Heart left ventricle (tissue), 16 donors: Measurements from ENCODE around the gene SYCN. TPM values are rescaled to one million over a fixed set of nuclear protein-coding genes. Genes with fewer than 3 reads are reported as not detected.

ENCODE experiments used
- ATAC-seq, 4 donors: fragments of 200-7000 bp; cut with Tn5 transposase; one replicate each; pipeline ENCODE4 v1.9.1; 2020 to 2022; ENCODE audit warnings: moderate library complexity in 4 of 4, mild to moderate bottlenecking in 3 of 4, moderate number of reproducible peaks in 1 of 4
- DNase-seq, 5 donors: peaks; one replicate each; pipeline ENCODE4 v3.0.0-alpha.2; 2020
- H3K27ac ChIP-seq, 12 donors: fragments of 200-600 bp; sonication (generic) in 4 of 12; one replicate each; pipeline versions ENCODE4 v1.5.0 to v1.8.0; 2016 to 2022; ENCODE audit warnings: mild to moderate bottlenecking in 2 of 12
- H3K27me3 ChIP-seq, 9 donors: fragments of 200-600 bp; sonication (generic) in 2 of 9; one replicate each; pipeline versions ENCODE4 v1.5.1 to v1.8.0; 2016 to 2022; ENCODE audit warnings: mild to moderate bottlenecking in 3 of 9
- H3K36me3 ChIP-seq, 9 donors: fragments of 200-600 bp; sonication (generic) in 2 of 9; one replicate each; pipeline versions ENCODE4 v1.5.0 to v1.8.0; 2018 to 2022; ENCODE audit warnings: mild to moderate bottlenecking in 2 of 9
- H3K4me1 ChIP-seq, 12 donors: fragments of 200-600 bp; sonication (generic) in 4 of 12; one replicate each; pipeline versions ENCODE4 v1.5.0 to v1.8.0; 2016 to 2022; ENCODE audit warnings: mild to moderate bottlenecking in 3 of 12
- H3K4me3 ChIP-seq, 12 donors: fragments of 200-600 bp; sonication (generic) in 4 of 12; one replicate each; pipeline versions ENCODE4 v1.5.0 to v1.8.0; 2017 to 2022; ENCODE audit warnings: mild to moderate bottlenecking in 9 of 12, moderate library complexity in 4 of 12
- H3K9me3 ChIP-seq, 12 donors: fragments of 200-600 bp; sonication (generic) in 4 of 12; one replicate each; pipeline versions ENCODE4 v1.5.0 to v1.8.0; 2016 to 2022; ENCODE audit warnings: mild to moderate bottlenecking in 1 of 12
- POLR2A ChIP-seq, 2 donors: fragments of 450-650 bp; IDR thresholded peaks; one replicate each; pipeline ENCODE4 v1.6.1; 2017; ENCODE audit warnings: antibody characterized with exemption in 2 of 2, mild to moderate bottlenecking in 2 of 2, moderate library complexity in 2 of 2
- WGBS, 4 donors: extraction: QIAGEN DNeasy Blood & Tissue Kit in 2 of 4; methylation state at CpG; one replicate each; pipeline versions ENCODE4 v1.1.5 to v1.1.7; 2013 to 2018; 5-methylcytosine and 5-hydroxymethylcytosine counted together
- intact Hi-C, 10 donors: fragments of 100-400 bp; cut with DNase I; formaldehyde crosslinking; loops; one replicate each; pipeline versions ENCODE4 v1.11.1 to v1.14.2; 2022
- polyA plus RNA-seq, 2 donors: library from polyadenylated mRNA; stranded (reverse); fragments of 200-250 nt; gene quantifications; one replicate each; pipeline ENCODE4 v1.2.3, GENCODE V29; 2013
- total RNA-seq, 9 donors: library from RNA; depleted of rRNA in 2 of 9; stranded (reverse); fragments of >200 nt in 2 of 9; fragmentation: NEBNext Ultra II Directional in 3 of 9; extraction: Animal tissue kit (Norgen Biotek cat#: 25700) in 3 of 9; gene quantifications; one replicate each; pipeline versions ENCODE4 v1.1.0 to v1.2.4, GENCODE V29; 2016 to 2023
- TF ChIP-seq, protein P1 (sequence below), 12 donors: fragments of 200-600 bp; sonication (generic) in 4 of 12; IDR thresholded peaks; one replicate each; pipeline versions ENCODE4 v1.5.0 to v1.8.0; 2018 to 2022; ENCODE audit warnings: antibody characterized with exemption in 12 of 12, mild to moderate bottlenecking in 5 of 12
- donor health status: ischemic (EF 13 %, LVEDD 7.1; RV severe dilation, severe dysfunction).
- donor health status: healthy with polysubstance abuse.
- donor health status: DM: no; HTN: yes; CAD: no.
- donor health status: DM: no; HTN: no; CAD: no.
- donor health status: ischemic (EF 25% LVEDD 6.9; RV normal size, moderate dysfunction).
- donor health status: ischemic (EF 25% LVEDD 5.7; RV mildly dilated, moderate dysfunction).
- donor health status: healthy.
- donor health status: DM: yes; HTN: yes; CAD: no.
- donor health status: ischemic (EF 35%, LVEDD 5.7; RV mildly dilated, moderate dysfunction).
- donor health status: nonischemic (EF 11% LVEDD 7.7; RV severe dilation, severe dysfunction).
- donor health status: DM: yes; HTN: yes; CAD: no.
- donor health status: PGD.
- donor health status: ischemic (EF 29% LVEDD 5.4; RV normal size, mild dysfunction).
- donor health status: nonischemic (EF 23%, LVEDD 6.1; RV moderate dilation, normal function).

Gene SYCN
- total and polyA plus RNA-seq, 11 donors: 0.77 TPM; not detected in 10

DNA sequence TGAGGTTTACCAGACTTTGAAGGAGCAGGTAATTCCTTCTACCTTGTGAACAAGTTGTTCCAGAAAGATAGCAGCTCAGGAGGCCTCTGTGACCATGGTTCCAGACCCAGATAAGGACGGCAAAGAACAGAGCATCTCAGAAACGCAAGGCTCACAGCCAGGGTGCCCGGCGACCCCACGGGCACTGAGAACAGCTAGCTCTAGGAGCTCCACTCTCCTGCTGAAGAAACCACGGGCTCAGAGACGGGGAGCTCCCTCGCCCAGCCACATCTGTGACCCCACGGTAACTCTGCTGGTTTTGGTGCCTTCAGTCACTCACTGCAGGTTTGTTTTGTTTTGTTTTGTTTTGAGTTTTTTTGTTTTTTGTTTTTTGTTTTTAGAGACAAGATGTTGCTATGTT is 23.3 kb downstream of the SYCN start:
- WGBS, 4 donors: 81 to 86% (median 84%) methylated on average over 9 of the region's 9 CpGs
- intact Hi-C loops: loop anchor here in 1 of 10 donors (10.0 kb wide), 1 partner anchor 56 kb away; the partner anchor contains the start of gene PAK4
- Histone ChIP-seq H3K9me3 (no peaks in the 10 kb centered on the region), H3K4me3 (no peak overlapping the region), H3K36me3 (peaks cover 0 to 38% (median 10%) of the 10 kb centered on the region in 9 donors), H3K27ac (no peak overlapping the region), H3K4me1 (no peaks in the 10 kb centered on the region), H3K27me3 (no peaks in the 10 kb centered on the region)
- DNase-seq (no peak), ATAC-seq (no peak)
- no peak for TF ChIP-seq POLR2A (IDR thresholded peaks at IDR 0.05)
- TF ChIP-seq, protein P1, sequence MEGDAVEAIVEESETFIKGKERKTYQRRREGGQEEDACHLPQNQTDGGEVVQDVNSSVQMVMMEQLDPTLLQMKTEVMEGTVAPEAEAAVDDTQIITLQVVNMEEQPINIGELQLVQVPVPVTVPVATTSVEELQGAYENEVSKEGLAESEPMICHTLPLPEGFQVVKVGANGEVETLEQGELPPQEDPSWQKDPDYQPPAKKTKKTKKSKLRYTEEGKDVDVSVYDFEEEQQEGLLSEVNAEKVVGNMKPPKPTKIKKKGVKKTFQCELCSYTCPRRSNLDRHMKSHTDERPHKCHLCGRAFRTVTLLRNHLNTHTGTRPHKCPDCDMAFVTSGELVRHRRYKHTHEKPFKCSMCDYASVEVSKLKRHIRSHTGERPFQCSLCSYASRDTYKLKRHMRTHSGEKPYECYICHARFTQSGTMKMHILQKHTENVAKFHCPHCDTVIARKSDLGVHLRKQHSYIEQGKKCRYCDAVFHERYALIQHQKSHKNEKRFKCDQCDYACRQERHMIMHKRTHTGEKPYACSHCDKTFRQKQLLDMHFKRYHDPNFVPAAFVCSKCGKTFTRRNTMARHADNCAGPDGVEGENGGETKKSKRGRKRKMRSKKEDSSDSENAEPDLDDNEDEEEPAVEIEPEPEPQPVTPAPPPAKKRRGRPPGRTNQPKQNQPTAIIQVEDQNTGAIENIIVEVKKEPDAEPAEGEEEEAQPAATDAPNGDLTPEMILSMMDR (IDR thresholded peaks at IDR 0.05): no peak

DNA sequence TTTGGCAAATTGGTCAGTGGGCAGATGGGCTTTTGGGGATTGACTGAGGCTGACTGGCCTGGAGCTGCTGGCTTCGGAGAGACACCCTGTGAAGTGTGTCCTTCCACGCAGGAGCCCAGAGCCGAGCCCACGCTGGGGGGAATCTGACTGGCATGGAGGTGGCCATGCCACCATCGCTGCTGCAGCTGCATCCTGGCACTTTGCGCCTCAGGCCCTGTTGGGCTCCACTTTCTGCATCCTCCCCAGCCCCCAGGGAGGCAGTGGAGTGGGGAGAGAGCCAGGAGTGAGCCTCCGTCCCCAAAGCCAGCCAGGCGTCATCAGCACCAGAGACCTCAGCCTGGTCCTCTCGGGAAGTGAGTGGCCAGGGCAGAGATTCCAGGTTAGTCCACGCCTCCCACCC is 24.3 kb downstream of the SYCN start:
- no peaks in the 10 kb centered on the region for H3K9me3 ChIP-seq
- intact Hi-C loops: loop anchor here in 1 of 10 donors (10.0 kb wide), 1 partner anchor 55 kb away; the partner anchor contains the start of gene PAK4
- H3K27me3 ChIP-seq: no peaks in the 10 kb centered on the region
- no peak for TF ChIP-seq POLR2A (IDR thresholded peaks at IDR 0.05)
- TF ChIP-seq, protein P1 (IDR thresholded peaks at IDR 0.05): no peak
- no peaks in the 10 kb centered on the region for H3K4me1 ChIP-seq
- H3K27ac ChIP-seq: no peak overlapping the region
- ATAC-seq (no peak), DNase-seq (no peak)
- WGBS, 4 donors: 92 to 96% (median 94%) methylated on average over 10 of the region's 10 CpGs
- H3K36me3 ChIP-seq: peaks cover 0 to 47% (median 11%) of the 10 kb centered on the region in 9 donors
- no peak overlapping the region for H3K4me3 ChIP-seq

DNA sequence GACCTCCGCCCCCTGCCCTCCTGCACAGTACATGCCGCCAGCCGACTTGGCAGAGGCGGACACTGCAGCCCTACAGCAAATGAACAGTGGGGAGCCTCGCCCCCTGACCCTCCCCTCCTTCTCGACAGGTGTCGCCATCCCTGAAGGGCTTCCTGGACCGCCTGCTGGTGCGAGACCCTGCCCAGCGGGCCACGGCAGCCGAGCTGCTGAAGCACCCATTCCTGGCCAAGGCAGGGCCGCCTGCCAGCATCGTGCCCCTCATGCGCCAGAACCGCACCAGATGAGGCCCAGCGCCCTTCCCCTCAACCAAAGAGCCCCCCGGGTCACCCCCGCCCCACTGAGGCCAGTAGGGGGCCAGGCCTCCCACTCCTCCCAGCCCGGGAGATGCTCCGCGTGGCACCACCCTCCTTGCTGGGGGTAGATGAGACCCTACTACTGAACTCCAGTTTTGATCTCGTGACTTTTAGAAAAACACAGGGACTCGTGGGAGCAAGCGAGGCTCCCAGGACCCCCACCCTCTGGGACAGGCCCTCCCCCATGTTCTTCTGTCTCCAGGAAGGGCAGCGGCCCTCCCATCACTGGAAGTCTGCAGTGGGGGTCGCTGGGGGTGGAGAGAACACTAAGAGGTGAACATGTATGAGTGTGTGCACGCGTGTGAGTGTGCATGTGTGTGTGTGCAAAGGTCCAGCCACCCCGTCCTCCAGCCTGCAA is 25.6 kb downstream of the SYCN start:
- no peak for TF ChIP-seq POLR2A (IDR thresholded peaks at IDR 0.05)
- TF ChIP-seq, protein P1 (IDR thresholded peaks at IDR 0.05): no peak
- ATAC-seq (no peak), DNase-seq (no peak)
- no peaks in the 10 kb centered on the region for H3K27me3 ChIP-seq
- H3K36me3 ChIP-seq: peaks cover 0 to 56% (median 11%) of the 10 kb centered on the region in 9 donors
- no peaks in the 10 kb centered on the region for H3K4me1 ChIP-seq
- no peaks in the 10 kb centered on the region for H3K9me3 ChIP-seq
- no peak overlapping the region for H3K27ac ChIP-seq
- WGBS, 4 donors: 92 to 95% (median 93%) methylated on average over 18 to 30 of the region's 30 CpGs
- H3K4me3 ChIP-seq: no peak overlapping the region
- intact Hi-C loops: no loop called here

DNA sequence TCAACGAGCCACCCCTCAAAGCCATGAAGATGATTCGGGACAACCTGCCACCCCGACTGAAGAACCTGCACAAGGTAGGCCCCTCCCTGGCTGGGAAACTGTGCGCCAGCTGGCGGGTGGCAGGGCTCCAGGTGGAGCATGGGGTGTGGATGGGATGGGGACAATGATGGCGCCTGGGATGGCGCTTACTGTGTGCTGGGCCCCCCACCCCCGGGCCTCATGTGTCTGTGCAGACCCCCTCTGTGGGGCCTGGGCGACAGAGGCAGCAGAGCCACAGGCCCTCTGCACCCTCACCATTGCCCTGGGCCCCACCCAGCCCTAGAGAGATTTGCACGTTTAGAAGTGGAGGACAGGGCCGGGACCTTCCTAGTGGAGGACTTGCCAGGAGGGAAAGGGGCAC is 26.3 kb downstream of the SYCN start:
- Histone ChIP-seq H3K36me3 (peaks cover 0 to 64% (median 11%) of the 10 kb centered on the region in 9 donors), H3K4me3 (no peak overlapping the region), H3K4me1 (no peaks in the 10 kb centered on the region), H3K27me3 (no peaks in the 10 kb centered on the region), H3K9me3 (no peaks in the 10 kb centered on the region), H3K27ac (no peak overlapping the region)
- TF ChIP-seq, protein P1 (IDR thresholded peaks at IDR 0.05): no peak
- no peak for TF ChIP-seq POLR2A (IDR thresholded peaks at IDR 0.05)
- ATAC-seq (no peak), DNase-seq (no peak)
- intact Hi-C loops: no loop called here
- WGBS, 4 donors: 83 to 95% (median 91%) methylated on average over 4 to 11 of the region's 11 CpGs
